Neural cell (in vitro differentiated cells): Measurements from ENCODE around the gene BRI3BP. TPM values are rescaled to one million over a fixed set of nuclear protein-coding genes. Genes with fewer than 3 reads are reported as not detected.

Source experiments
- H2AFZ ChIP-seq: fragments of 200-600, 300-800 bp; sonication (generic), shearing (Covaris generic); 2 replicates; pipeline ENCODE4 v1.6.0; 2014; ENCODE audit warnings: low read depth, mild to moderate bottlenecking, antibody characterized with exemption, low read length, moderate library complexity
- H3F3A ChIP-seq: fragments of 200-600 bp; shearing (Covaris generic); 2 replicates; pipeline ENCODE4 v1.6.1; 2016; ENCODE audit warnings: mild to moderate bottlenecking, moderate library complexity, mixed read lengths, antibody characterized with exemption, low read length; ENCODE audit not compliant: insufficient read depth, poor library complexity, severe bottlenecking
- H3K27ac ChIP-seq: fragments of 200-600, 300-800 bp; sonication (generic), shearing (Covaris generic); 2 replicates; pipeline ENCODE4 v1.5.1; 2014; ENCODE audit warnings: mild to moderate bottlenecking, low read length, moderate library complexity
- H3K27me3 ChIP-seq: fragments of 300-800, 200-600 bp; sonication (generic), shearing (Covaris generic); 2 replicates; pipeline ENCODE4 v1.6.0; 2014; ENCODE audit warnings: mild to moderate bottlenecking, low read depth, low read length, moderate library complexity; ENCODE audit not compliant: insufficient read depth
- H3K36me3 ChIP-seq: fragments of 300-800, 200-600 bp; sonication (generic), shearing (Covaris generic); 2 replicates; pipeline ENCODE4 v1.5.1; 2014; ENCODE audit warnings: mild to moderate bottlenecking, antibody characterized with exemption, low read length, moderate library complexity; ENCODE audit not compliant: insufficient read depth
- H3K4me2 ChIP-seq: fragments of 300-800, 200-600 bp; sonication (generic), shearing (Covaris generic); 2 replicates; pipeline ENCODE4 v1.6.0; 2014; ENCODE audit warnings: mild to moderate bottlenecking, low read length
- H3K4me3 ChIP-seq: fragments of 300-800, 200-600 bp; sonication (generic), shearing (Covaris generic); 2 replicates; pipeline ENCODE4 v1.5.1; 2014; ENCODE audit warnings: mild to moderate bottlenecking, low read length, moderate library complexity
- H3K79me2 ChIP-seq: fragments of 200-600 bp; shearing (Covaris generic); replicated peaks from 2 replicates; pipeline ENCODE4 v1.6.0; 2014; ENCODE audit warnings: mild to moderate bottlenecking, low read length, moderate library complexity; ENCODE audit not compliant: insufficient read depth
- H3K9ac ChIP-seq: fragments of 300-800, 200-600 bp; sonication (generic), shearing (Covaris generic); 2 replicates; pipeline ENCODE4 v1.6.1; 2016; ENCODE audit warnings: mild to moderate bottlenecking, low read length, mixed read lengths
- H3K9me2 ChIP-seq: fragments of 200-600 bp; shearing (Covaris generic); 2 replicates; pipeline ENCODE4 v1.6.1; 2016; ENCODE audit warnings: mild to moderate bottlenecking, low read length, mixed read lengths; ENCODE audit not compliant: insufficient read depth
- H3K9me3 ChIP-seq: fragments of 200-600, 300-800 bp; sonication (generic), shearing (Covaris generic); 2 replicates; pipeline ENCODE4 v1.6.1; 2016; ENCODE audit warnings: mild to moderate bottlenecking, mixed run types, low read length, moderate library complexity, mixed read lengths
- H4K20me1 ChIP-seq: fragments of 200-600 bp; shearing (Covaris generic); 2 replicates; pipeline ENCODE4 v1.6.1; 2016; ENCODE audit warnings: mild to moderate bottlenecking, mixed run types; ENCODE audit not compliant: insufficient read depth
- CTCF ChIP-seq: fragments of 450-650 bp; IDR thresholded peaks from 2 replicates; pipeline ENCODE4 v1.5.1; 2014; ENCODE audit warnings: antibody characterized with exemption, mild to moderate bottlenecking, moderate library complexity; ENCODE audit not compliant: poor library complexity, severe bottlenecking
- EP300 ChIP-seq: fragments of 450-650 bp; conservative IDR thresholded peaks from 2 replicates; pipeline ENCODE4 v1.6.1; 2014; ENCODE audit warnings: antibody characterized with exemption, mild to moderate bottlenecking, moderate library complexity; ENCODE audit not compliant: poor library complexity, severe bottlenecking
- EZH2 ChIP-seq: fragments of 200-600, 300-800 bp; shearing (Covaris generic), sonication (generic); IDR thresholded peaks from 2 replicates; pipeline ENCODE4 v1.6.1; 2014; ENCODE audit warnings: antibody characterized with exemption, low read length, borderline replicate concordance, mild to moderate bottlenecking; ENCODE audit not compliant: insufficient read depth, poor library complexity, severe bottlenecking
- MXI1 ChIP-seq: fragments of 450-650 bp; conservative IDR thresholded peaks from 2 replicates; pipeline ENCODE4 v1.6.1; 2014; ENCODE audit warnings: antibody characterized with exemption, mild to moderate bottlenecking; ENCODE audit not compliant: poor library complexity, severe bottlenecking
- POLR2AphosphoS5 ChIP-seq: IDR thresholded peaks from 2 replicates; pipeline ENCODE4 v1.6.1; 2012
- RAD21 ChIP-seq: fragments of 450-650 bp; conservative IDR thresholded peaks from 2 replicates; pipeline ENCODE4 v1.6.1; 2014; ENCODE audit warnings: antibody characterized with exemption, mild to moderate bottlenecking, moderate library complexity
- REST ChIP-seq: IDR thresholded peaks from 2 replicates; pipeline ENCODE4 v1.6.1; 2012; ENCODE audit warnings: borderline replicate concordance
- SMC3 ChIP-seq: fragments of 450-650 bp; conservative IDR thresholded peaks from 2 replicates; pipeline ENCODE4 v1.6.1; 2014; ENCODE audit warnings: antibody characterized with exemption, mild to moderate bottlenecking, moderate library complexity; ENCODE audit not compliant: poor library complexity
- TAF1 ChIP-seq: IDR thresholded peaks from 2 replicates; pipeline ENCODE4 v1.6.1; 2012; ENCODE audit warnings: low read depth
- polyA plus RNA-seq: library from polyadenylated mRNA; depleted of rRNA; stranded (reverse); fragments of >200 nt; gene quantifications from 2 replicates; pipeline ENCODE4 v1.2.3, GENCODE V29; 2014

BRI3BP gene
- polyA plus RNA-seq, 1 donor from 2014 or later, result 11.0 TPM

- Histone ChIP-seq H4K20me1 (no peaks in the 10 kb centered on the region), H3K4me2 (no peak overlapping the region), H3K9ac (no peak overlapping the region), H2AFZ (no peak overlapping the region), H3K79me2 (no peaks in the 10 kb centered on the region), H3K9me3 (no peaks in the 10 kb centered on the region), H3K9me2 (no peaks in the 10 kb centered on the region), H3K36me3 (no peaks in the 10 kb centered on the region), H3K4me3 (no peak overlapping the region), H3F3A (no peaks in the 10 kb centered on the region), H3K27me3 (no peaks in the 10 kb centered on the region), H3K27ac (no peak overlapping the region)
- TF ChIP-seq CTCF, result no peak
- TF ChIP-seq REST, result no peak
- TF ChIP-seq TAF1, result no peak
- TF ChIP-seq RAD21, result no peak
- TF ChIP-seq MXI1, result no peak
- TF ChIP-seq SMC3, result no peak
- no peak for TF ChIP-seq EZH2
- no peak for TF ChIP-seq POLR2AphosphoS5
These were observed 36.9 kb upstream of the BRI3BP start for GRCh38 chr12:124956571-124956970.

- Histone ChIP-seq H3K27me3 (no peaks in the 10 kb centered on the region), H3K4me2 (no peak overlapping the region), H3K4me3 (no peak overlapping the region), H2AFZ (no peak overlapping the region), H3K9ac (no peak overlapping the region), H3K36me3 (no peaks in the 10 kb centered on the region), H3K79me2 (no peaks in the 10 kb centered on the region), H3K9me2 (no peaks in the 10 kb centered on the region), H4K20me1 (no peaks in the 10 kb centered on the region), H3F3A (no peaks in the 10 kb centered on the region), H3K9me3 (no peaks in the 10 kb centered on the region), H3K27ac (no peak overlapping the region)
- TF ChIP-seq EP300, result no peak
- no peak for TF ChIP-seq CTCF
- no peak for TF ChIP-seq POLR2AphosphoS5
- TF ChIP-seq MXI1, result no peak
- TF ChIP-seq EZH2, result no peak
These were observed 32.4 kb upstream of the BRI3BP start for GRCh38 chr12:124961055-124961454.
